HEK293T (cell line): ENCODE results near the gene C5orf34.

Experiments
- CTBP1 ChIP-seq: fragments of 450-650 bp; IDR thresholded peaks from 2 replicates; pipeline ENCODE4 v1.6.1; 2016; ENCODE audit warnings: borderline replicate concordance
- PKNOX1 ChIP-seq: fragments of 450-650 bp; IDR thresholded peaks from 2 replicates; pipeline ENCODE4 v1.6.1; 2016

GRCh38 chr5:43485406-43485805, 29.5 kb downstream of the C5orf34 start:
- no peak for TF ChIP-seq CTBP1
- TF ChIP-seq PKNOX1: no peak
